Activated T-cell treated with anti-CD3 and anti-CD28 coated beads for 24 hours (primary cell): Measurements from ENCODE around the gene ADAM21.
"Not testable (repeated sequence)": the region's sequence is repeated elsewhere in the genome, so short reads cannot be mapped to it uniquely, and the experiment has no call there.

Experiments
- DNase-seq: peaks from one replicate; pipeline ENCODE4 v3.0.0-alpha.2; 2020; ENCODE audit warnings: low read depth

ADAM21 gene

GRCh38 chr14:70451874-70452273 lies at the start of gene ADAM21:
TSS of gene ADAM21 (plus strand) at chr14:70452174. CDS start at chr14:70457500, 5,326 bp downstream.
- no peak for DNase-seq

DNA sequence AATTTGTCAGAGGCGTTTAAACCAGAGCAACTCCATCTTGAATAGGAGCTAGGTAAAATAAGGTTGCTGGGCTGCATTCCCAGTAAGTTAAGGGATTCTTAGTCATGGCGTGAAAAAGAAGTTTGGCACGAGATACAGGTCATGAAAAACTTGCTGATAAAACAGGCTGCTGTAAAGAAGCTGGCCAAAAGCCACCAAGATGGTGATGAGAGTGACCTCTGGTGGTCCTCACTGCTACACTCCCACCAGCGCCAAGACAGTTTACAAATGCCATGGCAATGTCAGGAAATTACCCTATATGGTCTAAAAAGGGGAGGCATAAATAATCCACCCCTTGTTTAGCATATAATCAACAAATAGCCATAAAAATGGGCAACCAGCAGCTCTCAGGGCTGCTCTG lies 48.6 kb upstream of the ADAM21 start:
- not testable (repeated sequence) for DNase-seq

DNA sequence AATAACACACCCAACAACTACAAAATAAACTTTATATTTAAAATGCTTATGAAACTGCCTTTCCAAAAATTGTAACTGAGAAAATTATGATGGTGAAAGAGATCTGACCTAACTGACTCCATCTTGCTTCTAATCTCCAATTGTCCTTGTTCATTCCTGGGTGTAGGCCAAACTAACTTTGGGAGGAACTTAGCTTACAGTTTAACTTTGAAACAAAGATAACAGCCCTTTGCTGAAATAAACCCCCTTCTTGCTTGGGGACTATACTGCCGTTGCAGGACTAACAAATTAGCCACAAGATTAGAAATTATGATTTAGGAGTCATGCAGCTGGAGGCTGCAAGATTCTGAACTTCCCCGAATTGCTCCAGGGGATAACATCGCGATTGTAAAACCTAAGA lies 45.8 kb upstream of the ADAM21 start:
- not testable (repeated sequence) for DNase-seq

- DNase-seq, result no peak
Observed at GRCh38 chr14:70407621-70408020, 44.4 kb upstream of the ADAM21 start.

DNA sequence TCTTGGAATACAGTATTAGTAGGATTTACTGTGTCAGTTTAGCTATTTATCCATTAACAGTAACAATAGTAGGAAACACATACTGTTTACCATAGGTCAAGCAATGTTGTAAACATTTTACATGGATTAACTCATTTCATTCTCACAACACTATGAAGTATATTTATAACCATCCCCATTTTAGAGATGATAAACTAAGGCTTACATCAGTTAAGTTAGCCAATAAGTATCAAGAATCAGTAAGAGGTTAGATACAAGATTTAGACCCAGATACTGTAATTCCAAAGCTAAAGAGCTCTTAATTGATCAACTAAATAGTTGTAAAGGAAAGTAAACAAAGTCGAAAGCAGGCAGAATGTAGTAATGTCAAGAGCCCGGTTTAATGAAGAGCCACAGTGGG lies 36.2 kb upstream of the ADAM21 start:
- no peak for DNase-seq

- DNase-seq, result no peak
Observed at GRCh38 chr14:70416338-70416724, 35.6 kb upstream of the ADAM21 start.

- peak; percentile 39 for DNase-seq
Observed at GRCh38 chr14:70416725-70417349, 35.1 kb upstream of the ADAM21 start, which contains the start of gene SYNJ2BP. TSS of gene SYNJ2BP (minus strand) at chr14:70417090. CDS start at chr14:70416963, 127 bp downstream.

GRCh38 chr14:70419270-70419931 lies 32.6 kb upstream of the ADAM21 start:
- not testable (repeated sequence) for DNase-seq

DNA sequence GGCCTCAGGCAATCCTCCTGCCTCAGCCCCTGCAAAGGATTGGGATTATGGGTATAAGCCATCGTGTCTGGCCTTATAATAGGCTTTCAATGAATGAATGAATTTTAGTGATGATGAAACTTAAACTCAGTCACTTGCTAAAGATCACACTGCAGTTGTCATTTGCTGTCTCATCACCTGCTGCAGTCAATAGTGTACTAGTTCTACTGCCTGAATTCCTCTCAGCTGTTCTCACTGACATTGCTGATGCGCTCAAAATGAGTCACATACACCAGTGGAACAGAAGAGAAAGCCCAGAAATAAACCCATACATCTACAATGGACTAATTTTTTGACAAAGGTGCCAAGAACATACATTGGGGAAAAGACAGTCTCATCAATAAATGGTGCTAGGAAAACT lies 29.4 kb upstream of the ADAM21 start:
- DNase-seq, result no peak

- no peak for DNase-seq
Observed at GRCh38 chr14:70425354-70425753, 26.6 kb upstream of the ADAM21 start.

GRCh38 chr14:70426555-70426954 lies 25.4 kb upstream of the ADAM21 start:
- DNase-seq, result not testable (repeated sequence)

DNA sequence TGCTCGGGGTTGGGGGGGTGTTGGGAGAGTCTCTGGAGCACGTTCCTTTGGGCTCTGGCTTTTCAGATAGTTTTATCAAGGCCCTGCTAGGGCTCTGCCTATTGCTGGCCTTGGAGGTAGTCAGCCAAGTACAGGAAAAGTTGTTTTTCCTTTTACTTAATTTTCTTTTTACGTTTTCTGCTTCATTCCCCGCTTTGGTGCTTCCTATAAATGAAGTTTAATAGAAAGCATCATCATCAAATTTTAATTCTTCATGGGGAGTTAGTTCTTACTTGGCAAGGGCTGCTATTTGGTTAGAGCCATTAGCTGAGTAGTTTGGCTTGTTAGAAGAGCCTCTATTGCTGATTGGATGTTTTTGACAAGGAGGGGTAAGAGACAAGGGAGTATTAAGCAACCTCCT lies 15.1 kb upstream of the ADAM21 start:
- no peak for DNase-seq

GRCh38 chr14:70441641-70442040 lies 10.3 kb upstream of the ADAM21 start:
- no peak for DNase-seq

DNA sequence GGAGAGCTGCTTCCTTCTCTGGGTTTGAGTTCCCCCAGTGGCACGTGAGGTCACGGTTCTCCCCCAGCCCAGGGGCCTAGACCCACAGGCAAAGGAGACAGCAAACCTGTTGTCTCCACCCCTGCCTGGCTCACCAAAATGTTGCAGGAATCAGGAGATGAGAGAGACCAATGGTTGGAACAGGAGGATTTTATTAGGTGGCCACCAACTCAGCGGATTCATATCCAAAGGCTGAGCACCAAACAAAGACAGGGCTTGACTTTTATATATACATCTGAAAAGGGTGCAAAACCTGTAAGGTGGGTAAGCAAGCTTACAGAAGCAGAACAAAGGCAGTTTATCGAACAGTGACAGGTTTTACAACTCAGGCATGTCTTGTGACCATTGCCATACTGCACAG lies 9.2 kb upstream of the ADAM21 start:
- no peak for DNase-seq

GRCh38 chr14:70448633-70449340 lies 3.2 kb upstream of the ADAM21 start:
- no peak for DNase-seq

DNA sequence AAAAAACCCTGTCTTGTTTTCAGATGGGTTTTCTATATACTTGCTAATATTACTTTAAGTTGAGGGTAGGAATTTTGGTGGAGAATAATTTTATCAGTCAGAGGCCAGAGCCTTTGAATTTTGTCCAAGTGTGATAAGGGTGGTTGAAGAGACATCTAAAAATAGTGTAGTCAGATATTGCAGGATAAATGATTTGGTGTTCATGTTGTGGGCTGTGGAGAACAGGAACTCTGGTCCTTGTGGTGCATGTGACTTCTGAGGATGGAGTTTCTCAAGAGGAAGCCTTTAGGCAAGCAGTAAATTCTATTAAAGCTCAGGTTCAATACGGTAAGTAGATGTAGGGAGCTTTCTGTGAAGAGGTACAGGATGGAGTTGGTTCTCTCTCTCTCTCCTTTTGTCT lies 2.8 kb downstream of the ADAM21 start:
- no peak for DNase-seq

GRCh38 chr14:70468731-70469130 lies 16.8 kb downstream of the ADAM21 start:
- DNase-seq, result no peak

GRCh38 chr14:70470863-70471563 lies 19.0 kb downstream of the ADAM21 start:
- not testable (repeated sequence) for DNase-seq

- DNase-seq, result no peak
Observed at GRCh38 chr14:70472253-70473159, 20.5 kb downstream of the ADAM21 start.

DNA sequence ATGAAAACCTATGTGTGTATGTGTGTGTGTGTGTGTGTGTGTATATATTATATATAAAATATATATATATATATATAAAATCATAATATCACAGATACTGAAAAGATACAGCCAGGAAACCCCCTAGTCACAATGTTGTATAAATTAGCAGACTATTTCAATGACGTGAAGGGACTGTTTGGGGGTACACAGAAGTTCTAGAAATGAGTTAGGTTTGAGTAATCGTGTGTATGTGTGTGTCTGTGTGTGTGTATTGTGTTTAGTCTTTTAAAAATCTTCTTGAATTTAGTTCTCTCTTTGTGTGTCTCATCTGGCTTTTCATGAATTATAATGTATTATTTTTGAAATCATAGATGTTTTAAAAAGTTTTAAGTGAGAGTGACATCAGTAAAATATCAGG lies 21.9 kb downstream of the ADAM21 start:
- DNase-seq, result no peak

- DNase-seq, result not testable (repeated sequence)
Observed at GRCh38 chr14:70475459-70475858, 23.5 kb downstream of the ADAM21 start.
